ENCODE data around the gene MAGEA2B.
"Not testable (repeated sequence)": the region's sequence is repeated elsewhere in the genome, so short reads cannot be mapped to it uniquely, and the experiment has no call there.

MAGEA2B gene

GRCh38 chrX:152713815-152714787 lies at the start of gene MAGEA2B:
TSS of gene MAGEA2B (plus strand) at chrX:152714628. CDS start at chrX:152717107, 2,479 bp downstream.
- not testable (repeated sequence) for DNase-seq

- no peak for DNase-seq
These were observed 40.3 kb upstream of the MAGEA2B start for GRCh38 chrX:152674135-152674534.

- not testable (repeated sequence) for DNase-seq
These were observed 39.8 kb upstream of the MAGEA2B start for GRCh38 chrX:152674652-152675051.

GRCh38 chrX:152681012-152681411 lies 33.4 kb upstream of the MAGEA2B start:
- not testable (repeated sequence) for DNase-seq

GRCh38 chrX:152697952-152698931 lies 16.2 kb upstream of the MAGEA2B start, which contains the start of gene MAGEA3:
TSS of gene MAGEA3 (plus strand) at chrX:152698794. CDS start at chrX:152700833, 2,039 bp downstream.
- not testable (repeated sequence) for DNase-seq

- not testable (repeated sequence) for DNase-seq
These were observed 14.0 kb upstream of the MAGEA2B start for GRCh38 chrX:152700390-152700789.

- DNase-seq = not testable (repeated sequence)
These were observed 7.9 kb upstream of the MAGEA2B start for GRCh38 chrX:152706500-152706899.

- not testable (repeated sequence) for DNase-seq
These were observed 5.3 kb upstream of the MAGEA2B start, which contains the start of gene CSAG2 for GRCh38 chrX:152709173-152709572. TSS of gene CSAG2 (minus strand) at chrX:152709273. CDS start at chrX:152709112, 161 bp downstream.

GRCh38 chrX:152713195-152713594 lies 1.2 kb upstream of the MAGEA2B start:
- DNase-seq = not testable (repeated sequence)

- DNase-seq = no peak
These were observed 11.0 kb downstream of the MAGEA2B start for GRCh38 chrX:152725409-152725808.

- peak; percentile 27 for DNase-seq
These were observed 19.0 kb downstream of the MAGEA2B start, which contains the start of the genes CSAG1 and MAGEA12 for GRCh38 chrX:152733261-152733975. TSS of gene CSAG1 (minus strand) at chrX:152733721. CDS start at chrX:152732460, 1,261 bp downstream. TSS of gene MAGEA12 (plus strand) at chrX:152733757. CDS start at chrX:152736162, 2,405 bp downstream.

GRCh38 chrX:152734143-152734858 lies 19.9 kb downstream of the MAGEA2B start:
- DNase-seq = not testable (repeated sequence)

- no peak for DNase-seq
These were observed 20.7 kb downstream of the MAGEA2B start for GRCh38 chrX:152735101-152735500.

GRCh38 chrX:152735860-152736511 lies 21.6 kb downstream of the MAGEA2B start:
- no peak for DNase-seq

- DNase-seq = not testable (repeated sequence)
These were observed 22.1 kb downstream of the MAGEA2B start for GRCh38 chrX:152736528-152736927.

- DNase-seq = no peak
These were observed 24.1 kb downstream of the MAGEA2B start for GRCh38 chrX:152738560-152738959.

GRCh38 chrX:152753686-152754650 lies 39.5 kb downstream of the MAGEA2B start, which contains the start of gene MAGEA2:
TSS of gene MAGEA2 (minus strand) at chrX:152753842. CDS start at chrX:152751363, 2,479 bp downstream.
- not testable (repeated sequence) for DNase-seq

- DNase-seq = not testable (repeated sequence)
These were observed 40.4 kb downstream of the MAGEA2B start for GRCh38 chrX:152754871-152755270.

- DNase-seq = not testable (repeated sequence)
These were observed 44.5 kb downstream of the MAGEA2B start, which contains the start of gene CSAG3 for GRCh38 chrX:152758918-152759317. TSS of gene CSAG3 (plus strand) at chrX:152759218.

All from NCI-H2081 treated with DMSO at 0.1 percent for 48 hours (cell line).